CD1c-positive myeloid dendritic cell (primary cell): ENCODE results near the gene TMEM229B.
"Not testable (repeated sequence)": the region's sequence is repeated elsewhere in the genome, so short reads cannot be mapped to it uniquely, and the experiment has no call there.

Source experiments
- DNase-seq: peaks from one replicate; pipeline ENCODE4 v3.0.0-alpha.2; 2016; ENCODE audit errors: extremely low spot score

TMEM229B gene

GRCh38 chr14:67456732-67457131, 31.8 kb downstream of the TMEM229B start:
- DNase-seq = no peak

- no peak for DNase-seq
Measured at GRCh38 chr14:67453575-67454300, 34.8 kb downstream of the TMEM229B start.

GRCh38 chr14:67451667-67452066, 36.9 kb downstream of the TMEM229B start:
- not testable (repeated sequence) for DNase-seq

GRCh38 chr14:67449096-67449495, 39.4 kb downstream of the TMEM229B start:
- no peak for DNase-seq

GRCh38 chr14:67447033-67447381, 41.5 kb downstream of the TMEM229B start:
- no peak for DNase-seq

- DNase-seq = no peak
Measured at GRCh38 chr14:67446371-67447032, 42.0 kb downstream of the TMEM229B start.

- DNase-seq = no peak
Measured at GRCh38 chr14:67444395-67444794, 44.1 kb downstream of the TMEM229B start.

- no peak for DNase-seq
Measured at GRCh38 chr14:67442139-67442906, 46.2 kb downstream of the TMEM229B start.

GRCh38 chr14:67441672-67442071, 46.8 kb downstream of the TMEM229B start:
- no peak for DNase-seq

- DNase-seq = peak; percentile 51
Measured at GRCh38 chr14:67441256-67441655, 47.3 kb downstream of the TMEM229B start.

- no peak for DNase-seq
Measured at GRCh38 chr14:67440513-67440912, 48.0 kb downstream of the TMEM229B start.

GRCh38 chr14:67438969-67439368, 49.6 kb downstream of the TMEM229B start:
- no peak for DNase-seq

GRCh38 chr14:67436006-67436866, 52.3 kb downstream of the TMEM229B start:
- DNase-seq = no peak

- DNase-seq = no peak
Measured at GRCh38 chr14:67435603-67436002, 52.9 kb downstream of the TMEM229B start.

- no peak for DNase-seq
Measured at GRCh38 chr14:67432050-67432564, 56.4 kb downstream of the TMEM229B start.

GRCh38 chr14:67429510-67430205, 58.9 kb downstream of the TMEM229B start:
- DNase-seq = no peak

GRCh38 chr14:67428501-67429031, 60.0 kb downstream of the TMEM229B start:
- no peak for DNase-seq

- peak; percentile 83 for DNase-seq
Measured at GRCh38 chr14:67426983-67427606, 61.4 kb downstream of the TMEM229B start.

GRCh38 chr14:67426161-67426560, 62.4 kb downstream of the TMEM229B start:
- DNase-seq = no peak

GRCh38 chr14:67425608-67426007, 62.9 kb downstream of the TMEM229B start:
- DNase-seq = no peak
